Measurements from ENCODE around the gene PPP1R9A.

PPP1R9A gene

DNA sequence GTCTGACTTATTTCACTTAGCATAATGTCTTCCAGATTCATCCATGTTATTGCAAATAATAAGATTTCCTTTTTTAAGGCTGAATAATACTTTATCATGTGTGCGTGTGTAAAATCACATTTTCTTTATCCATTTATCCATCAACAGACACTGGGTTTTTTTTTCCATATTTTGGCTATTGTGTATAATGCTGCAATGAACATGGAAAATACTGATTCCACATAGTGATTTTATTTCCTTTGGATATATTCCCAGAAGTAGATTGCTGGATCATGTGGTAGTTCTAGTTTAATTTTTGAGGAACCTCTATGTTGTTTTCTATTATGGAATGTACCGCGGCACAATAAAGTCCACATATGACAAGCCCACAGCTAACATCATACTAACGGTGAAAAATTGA is 236.9 kb downstream of the PPP1R9A start:
- no peak for TF ChIP-seq POLR2A (IDR thresholded peaks at IDR 0.05; ENCODE audit: low read length)
- no peak for TF ChIP-seq GATA1 (IDR thresholded peaks at IDR 0.05; ENCODE audit: low read depth, low read length)
- DNase-seq, result no peak

DNA sequence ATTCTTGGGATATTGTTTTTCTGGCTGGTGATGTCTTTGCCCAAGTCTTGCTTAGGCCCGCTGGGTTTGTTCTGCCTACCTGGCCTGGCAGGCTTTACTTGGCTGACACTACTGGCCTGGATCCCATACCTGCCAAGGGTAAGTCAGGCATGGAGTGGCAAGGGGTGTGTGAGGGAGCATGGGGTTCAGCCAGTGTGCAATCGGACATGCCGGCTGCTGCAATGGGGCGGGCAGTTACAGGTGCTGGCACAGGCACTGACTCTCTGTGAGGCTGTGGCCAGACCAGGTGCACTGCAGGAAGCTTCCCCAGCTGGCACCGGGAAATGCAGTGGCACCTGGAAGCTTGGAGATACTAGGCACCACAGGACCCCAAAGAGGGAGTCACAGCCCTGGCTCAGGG is 248.6 kb downstream of the PPP1R9A start:
- no peak for TF ChIP-seq POLR2A (IDR thresholded peaks at IDR 0.05; ENCODE audit: low read length)
- TF ChIP-seq GATA1 (IDR thresholded peaks at IDR 0.05; ENCODE audit: low read depth, low read length), result no peak
- no peak for DNase-seq

DNA sequence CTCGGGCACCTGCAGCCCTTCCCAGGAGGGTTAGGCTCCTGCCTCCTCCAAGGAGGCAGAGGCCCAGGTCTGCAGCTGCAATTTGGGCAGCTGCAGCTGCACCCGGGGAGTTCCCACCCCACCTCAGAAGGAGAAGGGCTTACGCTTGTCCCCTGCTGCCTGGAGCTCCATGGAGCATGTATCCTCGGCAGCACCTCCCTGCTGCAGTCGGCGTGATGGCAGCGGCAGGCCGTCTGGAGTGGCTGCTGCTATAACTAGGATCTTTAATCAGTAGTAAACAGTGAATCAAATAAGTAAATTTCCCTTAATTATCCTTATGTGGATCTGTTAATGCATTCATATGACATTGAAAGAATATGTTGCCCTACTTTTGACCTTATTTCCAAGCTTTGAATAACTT is 250.0 kb downstream of the PPP1R9A start:
- DNase-seq, result no peak
- no peak for TF ChIP-seq GATA1 (IDR thresholded peaks at IDR 0.05; ENCODE audit: low read depth, low read length)
- TF ChIP-seq POLR2A (IDR thresholded peaks at IDR 0.05; ENCODE audit: low read length), result no peak

GRCh38 chr7:95169678-95170077 is 262.3 kb downstream of the PPP1R9A start:
- no peak for TF ChIP-seq GATA1 (IDR thresholded peaks at IDR 0.05; ENCODE audit: low read depth, low read length)
- TF ChIP-seq POLR2A (IDR thresholded peaks at IDR 0.05; ENCODE audit: low read length), result no peak
- DNase-seq, result no peak

DNA sequence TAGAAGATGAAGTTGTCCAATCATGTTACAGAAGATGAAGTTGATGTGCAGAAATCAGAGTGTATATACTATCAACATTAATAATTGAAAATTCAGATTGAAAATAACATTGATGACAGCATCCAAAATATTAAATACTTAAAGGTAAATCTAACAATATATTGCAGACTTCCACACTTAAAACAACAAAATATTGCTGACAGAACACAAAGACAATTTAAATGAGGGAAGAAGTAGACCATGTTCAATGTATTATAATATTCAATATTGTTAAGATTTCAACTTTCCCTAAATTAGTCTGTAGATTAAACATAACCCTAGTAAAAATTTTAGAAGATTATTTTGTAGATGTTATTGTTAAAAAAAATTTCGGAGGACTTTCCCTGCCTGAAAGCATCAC is 265.0 kb downstream of the PPP1R9A start:
- DNase-seq, result no peak
- TF ChIP-seq GATA1 (IDR thresholded peaks at IDR 0.05; ENCODE audit: low read depth, low read length) (no peak), POLR2A (IDR thresholded peaks at IDR 0.05; ENCODE audit: low read length) (no peak)

GRCh38 chr7:95190515-95190914 is 283.1 kb downstream of the PPP1R9A start:
- TF ChIP-seq POLR2A (IDR thresholded peaks at IDR 0.05; ENCODE audit: low read length), result no peak
- no peak for TF ChIP-seq GATA1 (IDR thresholded peaks at IDR 0.05; ENCODE audit: low read depth, low read length)
- peak in 1 of 2 experiments; percentile 6 for DNase-seq

- TF ChIP-seq POLR2A (IDR thresholded peaks at IDR 0.05; ENCODE audit: low read length) (no peak), GATA1 (IDR thresholded peaks at IDR 0.05; ENCODE audit: low read depth, low read length) (no peak)
- no peak for DNase-seq
These were observed 284.4 kb downstream of the PPP1R9A start for GRCh38 chr7:95191795-95192194.

DNA sequence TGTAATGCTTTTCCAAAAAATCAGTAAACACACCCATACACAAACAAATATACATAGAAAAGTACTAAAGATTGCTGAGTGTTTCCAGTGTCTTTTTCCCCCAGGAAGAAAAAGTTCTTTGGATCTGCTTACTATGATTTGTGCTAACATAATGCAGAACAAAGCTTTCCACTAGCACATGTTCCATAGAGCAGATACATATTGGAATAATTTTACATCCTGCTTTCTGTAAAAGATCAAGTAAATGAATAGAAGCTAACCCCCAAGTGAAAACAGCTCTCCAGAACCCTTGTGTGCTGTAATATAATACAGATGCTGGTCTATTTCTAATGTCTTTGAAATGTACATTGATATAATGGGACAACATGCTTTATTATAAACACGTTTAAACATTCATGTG is 291.5 kb downstream of the PPP1R9A start:
- TF ChIP-seq POLR2A (IDR thresholded peaks at IDR 0.05; ENCODE audit: low read length), result no peak
- no peak for DNase-seq

DNA sequence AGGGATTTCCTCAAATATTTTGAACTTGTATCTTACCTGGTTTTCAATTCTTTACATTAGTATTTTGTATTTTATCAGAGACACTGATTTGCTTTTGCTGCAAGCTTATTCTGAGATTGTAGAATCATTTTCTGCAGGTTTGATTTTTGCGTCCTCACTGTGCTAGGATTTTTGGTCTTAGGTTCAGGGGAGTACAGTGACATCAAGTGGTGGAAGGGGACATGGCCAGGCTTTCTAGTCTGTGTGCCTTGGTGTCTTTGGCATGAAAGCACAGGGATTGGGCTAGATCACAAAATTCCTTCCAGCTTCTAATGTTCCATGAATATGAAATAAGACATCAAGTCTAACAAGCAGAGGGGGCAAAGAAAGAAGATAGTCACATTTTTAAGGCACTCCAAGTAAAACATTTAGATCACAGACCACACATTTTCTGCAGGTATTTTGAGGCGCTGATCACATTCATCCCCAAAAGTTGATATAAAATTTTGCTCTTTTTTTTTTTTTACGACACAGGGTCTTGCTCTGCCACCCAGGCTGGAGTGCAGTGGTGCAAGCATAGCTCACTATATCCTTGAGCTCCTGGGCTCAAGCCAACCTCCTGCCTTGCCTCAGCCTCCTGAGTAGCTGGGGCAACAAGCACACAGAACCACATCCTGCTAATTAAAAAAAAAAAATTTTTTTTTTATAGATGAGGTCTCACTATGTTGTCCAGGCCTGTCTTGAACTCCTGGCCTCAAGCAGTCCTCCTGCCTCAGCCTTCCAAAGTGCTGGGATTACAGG is 292.6 kb downstream of the PPP1R9A start:
- TF ChIP-seq POLR2A (IDR thresholded peaks at IDR 0.05; ENCODE audit: low read length) (no peak), GATA1 (IDR thresholded peaks at IDR 0.05; ENCODE audit: low read depth, low read length) (no peak)
- peak; percentile 2 to 6 for DNase-seq

DNA sequence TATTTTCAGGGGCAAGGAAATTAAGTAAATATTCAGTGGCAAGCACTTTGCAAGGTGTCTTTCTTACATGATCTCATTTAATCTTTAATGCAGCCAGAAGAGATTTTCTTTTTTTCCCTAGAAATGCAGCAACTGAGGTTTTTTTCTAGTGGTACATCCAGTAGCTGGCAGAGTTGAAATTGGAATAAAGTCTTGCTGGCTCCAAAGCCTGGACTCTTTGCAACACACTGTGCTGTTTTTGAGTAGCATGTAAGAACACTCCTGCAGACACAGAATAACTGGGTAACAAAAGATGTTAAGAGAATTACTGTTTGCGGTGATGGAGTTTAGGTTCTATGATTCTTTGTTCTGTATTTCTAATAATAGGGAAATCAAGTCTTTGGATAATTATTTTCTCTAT is 293.3 kb downstream of the PPP1R9A start:
- DNase-seq, result no peak
- TF ChIP-seq GATA1 (IDR thresholded peaks at IDR 0.05; ENCODE audit: low read depth, low read length), result no peak
- TF ChIP-seq POLR2A (IDR thresholded peaks at IDR 0.05; ENCODE audit: low read length), result no peak

GRCh38 chr7:95201727-95202126 is 294.3 kb downstream of the PPP1R9A start:
- DNase-seq, result no peak
- no peak for TF ChIP-seq POLR2A (IDR thresholded peaks at IDR 0.05; ENCODE audit: low read length)
- TF ChIP-seq GATA1 (IDR thresholded peaks at IDR 0.05; ENCODE audit: low read depth, low read length), result no peak

DNA sequence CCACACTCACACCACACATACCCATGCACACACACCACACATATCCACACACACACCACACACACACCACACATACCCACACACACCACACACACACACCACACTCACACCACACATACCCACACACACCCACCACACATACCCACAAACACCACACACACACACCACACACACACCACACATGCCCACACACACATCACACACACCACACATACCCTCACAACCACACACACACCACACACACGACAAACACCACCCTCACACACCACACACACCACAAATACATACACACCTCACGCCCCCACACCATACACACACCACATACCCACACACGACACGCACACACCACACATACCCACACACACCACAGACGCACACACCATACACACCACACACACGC is 297.2 kb downstream of the PPP1R9A start:
- TF ChIP-seq GATA1 (IDR thresholded peaks at IDR 0.05; ENCODE audit: low read depth, low read length), result no peak
- no peak for TF ChIP-seq POLR2A (IDR thresholded peaks at IDR 0.05; ENCODE audit: low read length)
- no peak for DNase-seq

- DNase-seq, result no peak
- TF ChIP-seq POLR2A (IDR thresholded peaks at IDR 0.05; ENCODE audit: low read length), result no peak
- TF ChIP-seq GATA1 (IDR thresholded peaks at IDR 0.05; ENCODE audit: low read depth, low read length), result no peak
These were observed 298.4 kb downstream of the PPP1R9A start for GRCh38 chr7:95205665-95206225.

DNA sequence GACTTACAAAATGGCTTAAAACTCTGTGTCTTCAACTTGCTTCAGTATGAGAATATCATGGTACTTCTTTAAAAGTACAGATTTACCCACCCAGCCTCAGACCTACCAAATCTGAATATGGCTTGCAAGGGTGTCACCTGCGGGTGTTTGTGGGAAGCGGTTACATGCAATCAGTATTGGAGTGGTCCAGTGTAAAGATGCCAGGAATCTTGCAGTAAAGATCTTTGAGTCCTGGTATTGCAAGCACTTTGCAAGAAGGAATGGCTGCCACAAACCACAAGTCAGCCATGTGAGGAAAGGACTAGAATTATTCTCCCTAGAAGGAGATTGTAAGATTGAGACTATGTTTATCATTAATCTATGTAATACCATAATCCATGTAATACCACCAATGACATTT is 301.9 kb downstream of the PPP1R9A start:
- no peak for DNase-seq
- TF ChIP-seq POLR2A (IDR thresholded peaks at IDR 0.05; ENCODE audit: low read length) (no peak), GATA1 (IDR thresholded peaks at IDR 0.05; ENCODE audit: low read depth, low read length) (no peak)

DNA sequence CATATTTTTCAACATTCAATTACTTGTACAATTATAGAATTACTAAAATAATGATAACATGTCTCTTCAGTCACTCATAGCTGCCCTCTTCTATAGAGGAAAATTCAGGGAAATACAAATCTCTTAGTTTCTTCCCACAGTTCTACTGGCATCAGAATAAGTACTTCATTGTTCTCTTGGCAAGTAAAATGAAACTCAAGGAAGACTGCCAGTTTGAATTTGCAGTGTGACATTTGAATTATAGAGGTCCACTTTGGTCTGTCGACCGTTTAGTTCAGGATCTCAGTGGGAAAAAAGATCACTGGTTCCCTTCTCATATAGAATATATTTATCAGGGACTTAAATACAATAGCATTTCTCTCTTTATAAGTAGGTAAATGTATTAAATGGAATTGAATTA is 302.4 kb downstream of the PPP1R9A start:
- no peak for DNase-seq
- no peak for TF ChIP-seq POLR2A (IDR thresholded peaks at IDR 0.05; ENCODE audit: low read length)
- no peak for TF ChIP-seq GATA1 (IDR thresholded peaks at IDR 0.05; ENCODE audit: low read depth, low read length)

Measured in erythroblast (primary cell).